GM21723 (cell line): ENCODE results near the gene AKAP5.
A peak's percentile ranks its signal among the peaks of the same experiment; 100 is the strongest.
"Not testable (repeated sequence)": the region's sequence is repeated elsewhere in the genome, so short reads cannot be mapped to it uniquely, and the experiment has no call there.

Experiments
- ATAC-seq: cut with Tn5 transposase; IDR thresholded peaks from one replicate; pipeline ENCODE4 v1.9.1; 2021; ENCODE audit warnings: mild to moderate bottlenecking, moderate library complexity; ENCODE audit not compliant: unreplicated experiment

Gene AKAP5

GRCh38 chr14:64502456-64502855 lies 37.2 kb downstream of the AKAP5 start:
- ATAC-seq = no peak

GRCh38 chr14:64502887-64503433 lies 37.7 kb downstream of the AKAP5 start:
- ATAC-seq = peak; percentile 3

GRCh38 chr14:64503434-64504309 lies 38.4 kb downstream of the AKAP5 start, which contains the start of gene ZBTB25:
ZBTB25 (minus strand) TSS chr14:64503838; CDS start chr14:64490533, 13,305 bp downstream.
- ATAC-seq = peak; percentile 61

GRCh38 chr14:64504310-64504896 lies 39.1 kb downstream of the AKAP5 start, which contains the start of gene ZBTB1:
ZBTB1 (plus strand) TSS chr14:64504770; CDS start chr14:64521505, 16,735 bp downstream.
- ATAC-seq = peak; percentile 24

GRCh38 chr14:64504897-64505794 lies 39.8 kb downstream of the AKAP5 start:
- peak; percentile 29 for ATAC-seq

- ATAC-seq = no peak
Measured at GRCh38 chr14:64506721-64507120, 41.4 kb downstream of the AKAP5 start.

- ATAC-seq = no peak
Measured at GRCh38 chr14:64507376-64508156, 42.3 kb downstream of the AKAP5 start.

- no peak for ATAC-seq
Measured at GRCh38 chr14:64508215-64508776, 43.0 kb downstream of the AKAP5 start.

GRCh38 chr14:64509036-64509435 lies 43.7 kb downstream of the AKAP5 start:
- no peak for ATAC-seq

GRCh38 chr14:64510825-64511671 lies 45.7 kb downstream of the AKAP5 start:
- peak; percentile 35 for ATAC-seq

GRCh38 chr14:64513271-64513670 lies 48.0 kb downstream of the AKAP5 start:
- ATAC-seq = no peak

- no peak for ATAC-seq
Measured at GRCh38 chr14:64515053-64515452, 49.8 kb downstream of the AKAP5 start.

GRCh38 chr14:64516969-64517368 lies 51.7 kb downstream of the AKAP5 start:
- ATAC-seq = no peak

GRCh38 chr14:64517667-64518066 lies 52.4 kb downstream of the AKAP5 start:
- not testable (repeated sequence) for ATAC-seq

GRCh38 chr14:64518229-64518628 lies 52.9 kb downstream of the AKAP5 start:
- no peak for ATAC-seq

GRCh38 chr14:64520699-64521098 lies 55.4 kb downstream of the AKAP5 start:
- no peak for ATAC-seq

GRCh38 chr14:64522591-64523355 lies 57.5 kb downstream of the AKAP5 start:
- ATAC-seq = no peak
